ENCODE data around the gene RBM20. TPM values are rescaled to one million over a fixed set of nuclear protein-coding genes. Genes with fewer than 3 reads are reported as not detected.

Gene RBM20
- total RNA-seq, 1 donor from 2014 or later = 1.0 TPM

DNA sequence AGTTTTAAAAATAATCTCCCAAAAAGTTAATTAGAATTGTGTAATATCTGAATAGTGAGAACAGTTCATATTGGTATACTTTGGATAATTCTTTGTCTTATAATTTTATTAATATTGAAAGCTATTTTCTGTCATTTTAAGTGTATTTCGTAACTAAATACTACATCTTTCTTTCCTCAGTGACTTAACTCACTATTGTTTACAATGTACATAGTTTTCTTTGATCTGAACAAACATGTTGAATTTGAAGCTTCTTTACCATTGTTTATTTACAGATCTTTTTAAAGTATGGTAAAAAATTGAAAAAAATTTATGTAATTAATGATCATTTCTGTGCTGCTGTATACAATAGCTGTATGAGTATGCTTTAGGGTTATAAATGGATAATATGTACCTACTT is 232.7 kb downstream of the RBM20 start:
- Mint-ChIP-seq H3K27ac (ENCODE audit: unreplicated experiment) (no peak overlapping the region), H3K36me3 (ENCODE audit: low read depth, unreplicated experiment) (peaks cover 5% of the 10 kb centered on the region), H3K9me3 (ENCODE audit: unreplicated experiment) (no peaks in the 10 kb centered on the region), H3K4me1 (ENCODE audit: unreplicated experiment) (peaks cover 8% of the 10 kb centered on the region), H3K27me3 (ENCODE audit: unreplicated experiment) (peaks cover 6% of the 10 kb centered on the region), H3K4me3 (ENCODE audit: unreplicated experiment) (no peak overlapping the region)
- DNase-seq (ENCODE audit: low spot score) = no peak
- TF ChIP-seq, protein P1, sequence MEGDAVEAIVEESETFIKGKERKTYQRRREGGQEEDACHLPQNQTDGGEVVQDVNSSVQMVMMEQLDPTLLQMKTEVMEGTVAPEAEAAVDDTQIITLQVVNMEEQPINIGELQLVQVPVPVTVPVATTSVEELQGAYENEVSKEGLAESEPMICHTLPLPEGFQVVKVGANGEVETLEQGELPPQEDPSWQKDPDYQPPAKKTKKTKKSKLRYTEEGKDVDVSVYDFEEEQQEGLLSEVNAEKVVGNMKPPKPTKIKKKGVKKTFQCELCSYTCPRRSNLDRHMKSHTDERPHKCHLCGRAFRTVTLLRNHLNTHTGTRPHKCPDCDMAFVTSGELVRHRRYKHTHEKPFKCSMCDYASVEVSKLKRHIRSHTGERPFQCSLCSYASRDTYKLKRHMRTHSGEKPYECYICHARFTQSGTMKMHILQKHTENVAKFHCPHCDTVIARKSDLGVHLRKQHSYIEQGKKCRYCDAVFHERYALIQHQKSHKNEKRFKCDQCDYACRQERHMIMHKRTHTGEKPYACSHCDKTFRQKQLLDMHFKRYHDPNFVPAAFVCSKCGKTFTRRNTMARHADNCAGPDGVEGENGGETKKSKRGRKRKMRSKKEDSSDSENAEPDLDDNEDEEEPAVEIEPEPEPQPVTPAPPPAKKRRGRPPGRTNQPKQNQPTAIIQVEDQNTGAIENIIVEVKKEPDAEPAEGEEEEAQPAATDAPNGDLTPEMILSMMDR (IDR thresholded peaks at IDR 0.05; ENCODE audit: unreplicated experiment) = no peak

DNA sequence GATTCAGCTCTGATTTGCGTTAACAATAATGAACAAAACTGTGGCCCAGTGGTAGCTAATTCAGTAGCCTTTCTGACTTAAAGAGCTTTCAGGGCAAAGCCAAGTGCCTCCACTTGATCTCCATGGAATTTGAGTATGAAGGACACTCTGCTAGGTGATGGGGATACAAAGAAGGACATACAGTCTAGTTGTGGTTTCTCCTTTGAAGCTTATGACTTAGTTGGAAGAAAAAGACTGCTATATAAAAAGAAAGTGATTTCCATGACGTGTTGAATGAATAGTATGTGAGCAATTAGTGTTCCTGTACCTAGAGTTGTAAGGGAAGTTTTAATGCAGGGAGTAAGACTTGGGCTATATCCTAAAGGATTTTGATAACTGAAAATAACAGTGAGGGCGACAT is 235.9 kb downstream of the RBM20 start:
- H3K27ac Mint-ChIP-seq (ENCODE audit: unreplicated experiment) = no peak overlapping the region
- TF ChIP-seq, protein P1 (IDR thresholded peaks at IDR 0.05; ENCODE audit: unreplicated experiment) = no peak
- H3K4me3 Mint-ChIP-seq (ENCODE audit: unreplicated experiment) = no peak overlapping the region
- H3K9me3 Mint-ChIP-seq (ENCODE audit: unreplicated experiment) = no peaks in the 10 kb centered on the region
- no peak for DNase-seq (ENCODE audit: low spot score)
- H3K36me3 Mint-ChIP-seq (ENCODE audit: low read depth, unreplicated experiment) = peaks cover 5% of the 10 kb centered on the region
- H3K4me1 Mint-ChIP-seq (ENCODE audit: unreplicated experiment) = no peaks in the 10 kb centered on the region
- H3K27me3 Mint-ChIP-seq (ENCODE audit: unreplicated experiment) = peaks cover 1% of the 10 kb centered on the region

DNA sequence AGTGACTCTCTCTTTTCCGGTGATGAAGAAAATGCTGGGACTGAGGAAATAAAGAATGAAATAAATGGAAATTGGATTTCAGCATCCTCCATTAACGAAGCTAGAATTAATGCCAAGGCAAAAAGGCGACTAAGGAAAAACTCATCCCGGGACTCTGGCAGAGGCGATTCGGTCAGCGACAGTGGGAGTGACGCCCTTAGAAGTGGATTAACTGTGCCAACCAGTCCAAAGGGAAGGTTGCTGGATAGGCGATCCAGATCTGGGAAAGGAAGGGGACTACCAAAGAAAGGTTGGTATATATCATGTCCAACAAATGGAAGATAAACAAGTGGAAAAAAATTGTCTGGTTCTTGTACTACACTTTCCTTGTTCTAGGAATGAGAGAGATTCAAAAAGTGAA is 237.1 kb downstream of the RBM20 start:
- Mint-ChIP-seq H3K4me1 (ENCODE audit: unreplicated experiment) (no peaks in the 10 kb centered on the region), H3K27me3 (ENCODE audit: unreplicated experiment) (peaks cover 1% of the 10 kb centered on the region), H3K9me3 (ENCODE audit: unreplicated experiment) (no peaks in the 10 kb centered on the region), H3K36me3 (ENCODE audit: low read depth, unreplicated experiment) (peaks cover 5% of the 10 kb centered on the region), H3K27ac (ENCODE audit: unreplicated experiment) (no peak overlapping the region), H3K4me3 (ENCODE audit: unreplicated experiment) (no peak overlapping the region)
- TF ChIP-seq, protein P1 (IDR thresholded peaks at IDR 0.05; ENCODE audit: unreplicated experiment) = no peak
- DNase-seq (ENCODE audit: low spot score) = no peak

DNA sequence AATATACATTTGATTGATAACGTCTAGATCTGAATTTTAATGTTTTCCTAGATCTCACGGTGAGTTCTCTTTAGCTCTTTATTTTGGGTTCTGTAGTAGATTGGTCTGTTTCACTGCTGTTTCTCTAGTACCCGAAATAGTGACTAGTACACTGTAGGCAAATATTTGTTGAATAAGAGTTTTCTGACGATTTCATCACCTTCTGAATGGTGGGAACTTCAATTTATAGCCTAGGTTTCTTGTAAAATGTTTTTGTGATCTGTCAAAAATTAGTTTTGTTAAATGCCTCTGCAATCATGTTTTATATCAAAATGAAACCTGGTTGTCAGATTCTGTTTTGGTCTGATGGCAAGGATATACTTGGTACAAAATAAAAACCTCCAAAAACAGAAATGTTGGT is 237.8 kb downstream of the RBM20 start:
- peaks cover 5% of the 10 kb centered on the region for H3K36me3 Mint-ChIP-seq (ENCODE audit: low read depth, unreplicated experiment)
- H3K4me1 Mint-ChIP-seq (ENCODE audit: unreplicated experiment) = no peaks in the 10 kb centered on the region
- no peak overlapping the region for H3K4me3 Mint-ChIP-seq (ENCODE audit: unreplicated experiment)
- no peak overlapping the region for H3K27ac Mint-ChIP-seq (ENCODE audit: unreplicated experiment)
- DNase-seq (ENCODE audit: low spot score) = no peak
- H3K9me3 Mint-ChIP-seq (ENCODE audit: unreplicated experiment) = no peaks in the 10 kb centered on the region
- TF ChIP-seq, protein P1 (IDR thresholded peaks at IDR 0.05; ENCODE audit: unreplicated experiment) = no peak
- peaks cover 1% of the 10 kb centered on the region for H3K27me3 Mint-ChIP-seq (ENCODE audit: unreplicated experiment)

DNA sequence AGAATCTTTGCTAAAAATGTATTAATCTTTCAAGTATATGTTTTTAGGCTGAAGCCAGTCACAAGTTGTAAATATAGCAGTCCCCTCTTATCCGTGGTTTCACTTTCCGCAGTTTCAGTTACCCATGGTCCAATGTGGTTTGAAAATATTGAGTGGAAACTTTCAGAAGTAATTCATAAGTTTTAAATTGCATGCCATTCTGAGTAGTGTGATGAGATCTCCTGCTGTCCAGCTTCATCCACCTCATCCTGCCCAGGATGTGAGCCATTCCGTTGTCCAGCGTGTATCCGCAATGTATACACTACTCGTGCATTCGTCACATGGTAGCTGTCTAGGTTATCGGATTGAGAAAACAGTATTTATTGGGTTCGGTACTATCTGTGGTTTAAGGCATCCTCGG is 239.8 kb downstream of the RBM20 start:
- Mint-ChIP-seq H3K27ac (ENCODE audit: unreplicated experiment) (no peak overlapping the region), H3K9me3 (ENCODE audit: unreplicated experiment) (no peaks in the 10 kb centered on the region), H3K4me1 (ENCODE audit: unreplicated experiment) (no peaks in the 10 kb centered on the region), H3K36me3 (ENCODE audit: low read depth, unreplicated experiment) (peaks cover 4% of the 10 kb centered on the region), H3K4me3 (ENCODE audit: unreplicated experiment) (no peak overlapping the region), H3K27me3 (ENCODE audit: unreplicated experiment) (peaks cover 1% of the 10 kb centered on the region)
- TF ChIP-seq, protein P1 (IDR thresholded peaks at IDR 0.05; ENCODE audit: unreplicated experiment) = no peak
- DNase-seq (ENCODE audit: low spot score) = no peak
